ENCODE measurements around the gene RPL22. TPM values are rescaled to one million over a fixed set of nuclear protein-coding genes. Genes with fewer than 3 reads are reported as not detected.

The RPL22 gene
- total RNA-seq, 1 experiment from 2014 or later = 309 TPM

DNA sequence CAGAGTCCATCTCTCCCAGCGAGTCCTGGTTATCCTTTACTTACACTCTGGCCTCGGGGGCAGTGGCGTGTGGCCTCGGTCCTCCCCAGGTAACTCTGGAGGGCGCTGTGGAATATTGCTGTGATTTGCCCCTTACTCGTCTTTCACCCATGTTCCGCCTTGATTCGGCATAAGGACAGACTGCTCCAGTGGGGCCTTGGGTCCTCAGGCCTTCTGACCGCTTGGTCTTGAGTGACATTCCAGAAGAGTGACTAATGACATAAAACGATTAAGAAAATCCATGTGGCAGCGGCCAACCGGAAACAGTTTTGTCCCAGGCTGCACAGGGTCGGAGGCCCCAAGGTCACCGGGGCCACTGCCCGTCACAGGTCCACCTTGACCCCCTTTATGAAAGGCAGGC, 25.3 kb upstream of the RPL22 start:
- in situ Hi-C loops (cut with HindIII; ENCODE audit: low pct_unique_long_range_greater_than_20kb, low sequenced_read_pairs) = no loop called here
- TF ChIP-seq POLR2AphosphoS5 (IDR thresholded peaks at IDR 0.05; ENCODE audit: low read depth, low read length) (peak; percentile 49), TCF7L2 (IDR thresholded peaks at IDR 0.05; ENCODE audit: low read depth, low read length) (no peak), SIN3A (IDR thresholded peaks at IDR 0.05; ENCODE audit: borderline replicate concordance, insufficient read depth, low read depth, low read length) (no peak)
- BruUV-seq (replicated peaks) = no TSS peak
- H3K27ac ChIP-seq (ENCODE audit: low read length) = peak overlapping the region; percentile 64
- intact Hi-C loops (cut with micrococcal nuclease; ENCODE audit: unreplicated experiment) = no loop called here
- H3K4me1 ChIP-seq (ENCODE audit: control insufficient read depth, insufficient read depth, low read length) = peaks cover 17% of the 10 kb centered on the region
- peaks cover 10% of the 10 kb centered on the region; the same call in 1 of the 2 replicates for H3K36me3 ChIP-seq (ENCODE audit: control insufficient read depth, insufficient read depth, low read length)
- ATAC-seq (peak; percentile 73), DNase-seq (ENCODE audit: low read depth, low spot score) (no peak)
- no peaks in the 10 kb centered on the region for H3K27me3 ChIP-seq (ENCODE audit: control insufficient read depth, insufficient read depth, low read length)
- ChIA-PET POLR2A (no interaction called here), CTCF (interaction anchor here (1.5 kb wide), 1 partner anchor 20 kb away, joined by 5 read pairs; no protein-coding TSS in a partner anchor)
- H3K9me3 ChIP-seq (ENCODE audit: control insufficient read depth, insufficient read depth, low read depth, low read length) = no peaks in the 10 kb centered on the region
- no peak overlapping the region for H3K4me3 ChIP-seq (ENCODE audit: low read depth in 2 of 2, low read length in 2 of 2)

DNA sequence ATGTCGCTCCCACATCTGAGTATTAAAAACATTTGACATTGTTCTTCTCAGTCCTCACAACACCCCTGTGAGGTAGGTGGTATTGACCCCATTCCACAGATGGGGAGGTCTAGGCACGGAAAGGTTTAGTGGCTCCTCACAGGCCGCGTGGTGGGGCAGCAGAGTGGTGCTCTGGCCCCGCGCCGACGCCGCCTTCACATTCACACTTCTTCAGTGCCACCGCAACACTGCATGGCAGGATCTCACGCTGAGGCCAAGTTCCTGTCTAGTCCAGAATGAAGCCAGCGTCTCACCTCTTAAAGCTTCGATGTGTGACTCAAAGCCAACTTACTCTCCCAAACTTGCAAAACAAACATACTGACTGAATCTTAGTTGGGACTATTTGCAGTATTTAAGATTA, 24.2 kb upstream of the RPL22 start:
- no peak for DNase-seq (ENCODE audit: low read depth, low spot score)
- in situ Hi-C loops (cut with HindIII; ENCODE audit: low pct_unique_long_range_greater_than_20kb, low sequenced_read_pairs) = no loop called here
- intact Hi-C loops (cut with micrococcal nuclease; ENCODE audit: unreplicated experiment) = no loop called here

More for the DNA sequence above, 24.2 kb upstream of the RPL22 start:
- ChIA-PET CTCF (no interaction called here), POLR2A (interaction anchor here (1.4 kb wide), 1 partner anchor 17 kb away, joined by 3 read pairs; the partner anchor contains the start of gene RNF207)
- Histone ChIP-seq H3K36me3 (ENCODE audit: control insufficient read depth, insufficient read depth, low read length) (peaks cover 10% of the 10 kb centered on the region; the same call in 1 of the 2 replicates), H3K4me3 (ENCODE audit: low read depth in 2 of 2, low read length in 2 of 2) (no peak overlapping the region), H3K9me3 (ENCODE audit: control insufficient read depth, insufficient read depth, low read depth, low read length) (no peaks in the 10 kb centered on the region), H3K27me3 (ENCODE audit: control insufficient read depth, insufficient read depth, low read length) (no peaks in the 10 kb centered on the region), H3K27ac (ENCODE audit: low read length) (peak overlapping the region; percentile 64; the same call in 1 of the 2 replicates), H3K4me1 (ENCODE audit: control insufficient read depth, insufficient read depth, low read length) (peaks cover 17% of the 10 kb centered on the region)
- ATAC-seq = no peak
- TF ChIP-seq TCF7L2 (IDR thresholded peaks at IDR 0.05; ENCODE audit: low read depth, low read length) (no peak), POLR2AphosphoS5 (IDR thresholded peaks at IDR 0.05; ENCODE audit: low read depth, low read length) (no peak; the same call in 1 of the 2 replicates), SIN3A (IDR thresholded peaks at IDR 0.05; ENCODE audit: borderline replicate concordance, insufficient read depth, low read depth, low read length) (no peak), CTCF (IDR thresholded peaks at IDR 0.05) (no peak)
- TF ChIP-seq, protein P1, sequence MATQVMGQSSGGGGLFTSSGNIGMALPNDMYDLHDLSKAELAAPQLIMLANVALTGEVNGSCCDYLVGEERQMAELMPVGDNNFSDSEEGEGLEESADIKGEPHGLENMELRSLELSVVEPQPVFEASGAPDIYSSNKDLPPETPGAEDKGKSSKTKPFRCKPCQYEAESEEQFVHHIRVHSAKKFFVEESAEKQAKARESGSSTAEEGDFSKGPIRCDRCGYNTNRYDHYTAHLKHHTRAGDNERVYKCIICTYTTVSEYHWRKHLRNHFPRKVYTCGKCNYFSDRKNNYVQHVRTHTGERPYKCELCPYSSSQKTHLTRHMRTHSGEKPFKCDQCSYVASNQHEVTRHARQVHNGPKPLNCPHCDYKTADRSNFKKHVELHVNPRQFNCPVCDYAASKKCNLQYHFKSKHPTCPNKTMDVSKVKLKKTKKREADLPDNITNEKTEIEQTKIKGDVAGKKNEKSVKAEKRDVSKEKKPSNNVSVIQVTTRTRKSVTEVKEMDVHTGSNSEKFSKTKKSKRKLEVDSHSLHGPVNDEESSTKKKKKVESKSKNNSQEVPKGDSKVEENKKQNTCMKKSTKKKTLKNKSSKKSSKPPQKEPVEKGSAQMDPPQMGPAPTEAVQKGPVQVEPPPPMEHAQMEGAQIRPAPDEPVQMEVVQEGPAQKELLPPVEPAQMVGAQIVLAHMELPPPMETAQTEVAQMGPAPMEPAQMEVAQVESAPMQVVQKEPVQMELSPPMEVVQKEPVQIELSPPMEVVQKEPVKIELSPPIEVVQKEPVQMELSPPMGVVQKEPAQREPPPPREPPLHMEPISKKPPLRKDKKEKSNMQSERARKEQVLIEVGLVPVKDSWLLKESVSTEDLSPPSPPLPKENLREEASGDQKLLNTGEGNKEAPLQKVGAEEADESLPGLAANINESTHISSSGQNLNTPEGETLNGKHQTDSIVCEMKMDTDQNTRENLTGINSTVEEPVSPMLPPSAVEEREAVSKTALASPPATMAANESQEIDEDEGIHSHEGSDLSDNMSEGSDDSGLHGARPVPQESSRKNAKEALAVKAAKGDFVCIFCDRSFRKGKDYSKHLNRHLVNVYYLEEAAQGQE (IDR thresholded peaks at IDR 0.05; ENCODE audit: insufficient read depth in 1 of 2, low read depth in 2 of 2, low read length in 1 of 2) = no peak
- TSS peak; percentile 89 for BruUV-seq (replicated peaks)

Data from Panc1 (cell line).